AG08395 (cell line): Measurements from ENCODE around the gene PNLIPRP1.

Source experiments
- DNase-seq: peaks from one replicate; pipeline ENCODE4 v3.0.0; 2012; ENCODE audit warnings: mixed read lengths, low spot score

The PNLIPRP1 gene

GRCh38 chr10:116599991-116600390, 9.2 kb downstream of the PNLIPRP1 start:
- DNase-seq: no peak

- no peak for DNase-seq
These were observed 12.1 kb downstream of the PNLIPRP1 start for GRCh38 chr10:116602648-116603400.

- no peak for DNase-seq
These were observed 15.3 kb downstream of the PNLIPRP1 start for GRCh38 chr10:116606061-116606483.

- no peak for DNase-seq
These were observed 16.6 kb downstream of the PNLIPRP1 start for GRCh38 chr10:116607336-116607735.

- no peak for DNase-seq
These were observed 18.2 kb downstream of the PNLIPRP1 start for GRCh38 chr10:116608686-116609594.

GRCh38 chr10:116610443-116611152, 19.8 kb downstream of the PNLIPRP1 start:
- DNase-seq: no peak

GRCh38 chr10:116611153-116611545, 20.4 kb downstream of the PNLIPRP1 start:
- no peak for DNase-seq

GRCh38 chr10:116612107-116612769, 21.5 kb downstream of the PNLIPRP1 start:
- no peak for DNase-seq

GRCh38 chr10:116613471-116613870, 22.7 kb downstream of the PNLIPRP1 start:
- DNase-seq: no peak

- DNase-seq: no peak
These were observed 24.0 kb downstream of the PNLIPRP1 start for GRCh38 chr10:116614796-116615195.

GRCh38 chr10:116615199-116615776, 24.5 kb downstream of the PNLIPRP1 start:
- no peak for DNase-seq

GRCh38 chr10:116620423-116621400, 30.0 kb downstream of the PNLIPRP1 start, which contains the start of gene PNLIPRP2:
TSS of gene PNLIPRP2 (plus strand) at chr10:116620953.
- DNase-seq: no peak

GRCh38 chr10:116621476-116621875, 30.7 kb downstream of the PNLIPRP1 start:
- no peak for DNase-seq

GRCh38 chr10:116621934-116622655, 31.3 kb downstream of the PNLIPRP1 start:
- DNase-seq: no peak

GRCh38 chr10:116625845-116626244, 35.1 kb downstream of the PNLIPRP1 start:
- no peak for DNase-seq

- DNase-seq: no peak
These were observed 36.1 kb downstream of the PNLIPRP1 start for GRCh38 chr10:116626815-116627214.

- DNase-seq: no peak
These were observed 36.7 kb downstream of the PNLIPRP1 start for GRCh38 chr10:116627386-116627933.

GRCh38 chr10:116629340-116629739, 38.6 kb downstream of the PNLIPRP1 start:
- DNase-seq: no peak

- DNase-seq: no peak
These were observed 39.3 kb downstream of the PNLIPRP1 start for GRCh38 chr10:116630020-116630419.
